GM12865 (cell line): Measurements from ENCODE around the gene SCGB1C2.

Experiments
- DNase-seq: peaks from one replicate; pipeline ENCODE4 v3.0.0; 2010; ENCODE audit warnings: low read depth
- H3K4me3 ChIP-seq: 2 replicates; pipeline ENCODE4 v1.5.1; 2011; ENCODE audit warnings: mild to moderate bottlenecking, low read depth, low read length, control low read depth
- CTCF ChIP-seq: IDR thresholded peaks from 2 replicates; pipeline ENCODE4 v1.5.1; 2011; ENCODE audit warnings: low read length, control low read depth, low read depth, inconsistent platforms; ENCODE audit not compliant: insufficient read depth; ENCODE audit errors: missing control alignments

Gene SCGB1C2

GRCh38 chr17:182050-182751 is 44.8 kb downstream of the SCGB1C2 start:
- H3K4me3 ChIP-seq, result no peak overlapping the region
- DNase-seq, result no peak

GRCh38 chr17:183021-183420 is 45.7 kb downstream of the SCGB1C2 start:
- H3K4me3 ChIP-seq, result no peak overlapping the region
- no peak for DNase-seq
- TF ChIP-seq CTCF, result no peak

More at GRCh38 chr17:182050-182751, 44.8 kb downstream of the SCGB1C2 start:
- TF ChIP-seq CTCF, result no peak

GRCh38 chr17:185445-186138 is 48.2 kb downstream of the SCGB1C2 start:
- no peak overlapping the region for H3K4me3 ChIP-seq
- no peak for TF ChIP-seq CTCF
- DNase-seq, result peak; percentile 67

- no peak for DNase-seq
- H3K4me3 ChIP-seq, result no peak overlapping the region
- no peak for TF ChIP-seq CTCF
Observed at GRCh38 chr17:187130-187529, 49.8 kb downstream of the SCGB1C2 start.
